GM19023 (cell line): ENCODE data around the gene SCAMP2.
"Not testable (repeated sequence)": the region's sequence is repeated elsewhere in the genome, so short reads cannot be mapped to it uniquely, and the experiment has no call there.

Experiments
- ATAC-seq: cut with Tn5 transposase; IDR thresholded peaks from one replicate; pipeline ENCODE4 v1.9.1; 2021; ENCODE audit warnings: mild to moderate bottlenecking, moderate library complexity; ENCODE audit not compliant: unreplicated experiment

SCAMP2 gene

GRCh38 chr15:74891469-74891868 lies 18.3 kb upstream of the SCAMP2 start:
- no peak for ATAC-seq

- ATAC-seq, result no peak
Measured at GRCh38 chr15:74890665-74890960, 17.4 kb upstream of the SCAMP2 start.

- ATAC-seq, result peak; percentile 92
Measured at GRCh38 chr15:74889883-74890664, 16.9 kb upstream of the SCAMP2 start, which contains the start of gene MPI. TSS of gene MPI (plus strand) at chr15:74890042. CDS start at chr15:74890074, 32 bp downstream.

- peak; percentile 25 for ATAC-seq
Measured at GRCh38 chr15:74889390-74889882, 16.3 kb upstream of the SCAMP2 start.

GRCh38 chr15:74888716-74889115 lies 15.6 kb upstream of the SCAMP2 start:
- ATAC-seq, result no peak

- ATAC-seq, result not testable (repeated sequence)
Measured at GRCh38 chr15:74887537-74888193, 14.5 kb upstream of the SCAMP2 start.

- no peak for ATAC-seq
Measured at GRCh38 chr15:74885461-74885860, 12.3 kb upstream of the SCAMP2 start.

GRCh38 chr15:74884428-74885223 lies 11.5 kb upstream of the SCAMP2 start:
- no peak for ATAC-seq

- ATAC-seq, result no peak
Measured at GRCh38 chr15:74882528-74882927, 9.4 kb upstream of the SCAMP2 start.

GRCh38 chr15:74878273-74878672 lies 5.1 kb upstream of the SCAMP2 start:
- no peak for ATAC-seq

GRCh38 chr15:74873756-74874424 lies 725 bp upstream of the SCAMP2 start:
- no peak for ATAC-seq

GRCh38 chr15:74872702-74873035 lies 496 bp downstream of the SCAMP2 start:
- no peak for ATAC-seq

GRCh38 chr15:74870436-74871215 lies 2.5 kb downstream of the SCAMP2 start:
- ATAC-seq, result no peak

GRCh38 chr15:74869726-74870407 lies 3.3 kb downstream of the SCAMP2 start:
- peak; percentile 47 for ATAC-seq

- ATAC-seq, result no peak
Measured at GRCh38 chr15:74869372-74869725, 3.8 kb downstream of the SCAMP2 start.

GRCh38 chr15:74868059-74868458 lies 5.1 kb downstream of the SCAMP2 start:
- no peak for ATAC-seq

- ATAC-seq, result no peak
Measured at GRCh38 chr15:74867466-74868038, 5.6 kb downstream of the SCAMP2 start.

- ATAC-seq, result no peak
Measured at GRCh38 chr15:74866090-74866489, 7.1 kb downstream of the SCAMP2 start.

GRCh38 chr15:74865316-74865715 lies 7.8 kb downstream of the SCAMP2 start:
- ATAC-seq, result no peak
